ENCODE measurements around the gene CECR2. TPM values are rescaled to one million over a fixed set of nuclear protein-coding genes. Genes with fewer than 3 reads are reported as not detected.
A peak's percentile ranks its signal among the peaks of the same experiment; 100 is the strongest.
"Not testable (repeated sequence)": the region's sequence is repeated elsewhere in the genome, so short reads cannot be mapped to it uniquely, and the experiment has no call there.

CECR2 gene
- total RNA-seq, 2 donors from 2014 or later: 0.30 to 0.40 TPM

GRCh38 chr22:17562906-17563870 lies 193.9 kb downstream of the CECR2 start, which contains the start of gene SLC25A18:
Gene SLC25A18, plus strand, starts transcription at chr22:17563498. Its CDS starts 16,447 bp downstream, at chr22:17579945.
- TF ChIP-seq, protein P1, sequence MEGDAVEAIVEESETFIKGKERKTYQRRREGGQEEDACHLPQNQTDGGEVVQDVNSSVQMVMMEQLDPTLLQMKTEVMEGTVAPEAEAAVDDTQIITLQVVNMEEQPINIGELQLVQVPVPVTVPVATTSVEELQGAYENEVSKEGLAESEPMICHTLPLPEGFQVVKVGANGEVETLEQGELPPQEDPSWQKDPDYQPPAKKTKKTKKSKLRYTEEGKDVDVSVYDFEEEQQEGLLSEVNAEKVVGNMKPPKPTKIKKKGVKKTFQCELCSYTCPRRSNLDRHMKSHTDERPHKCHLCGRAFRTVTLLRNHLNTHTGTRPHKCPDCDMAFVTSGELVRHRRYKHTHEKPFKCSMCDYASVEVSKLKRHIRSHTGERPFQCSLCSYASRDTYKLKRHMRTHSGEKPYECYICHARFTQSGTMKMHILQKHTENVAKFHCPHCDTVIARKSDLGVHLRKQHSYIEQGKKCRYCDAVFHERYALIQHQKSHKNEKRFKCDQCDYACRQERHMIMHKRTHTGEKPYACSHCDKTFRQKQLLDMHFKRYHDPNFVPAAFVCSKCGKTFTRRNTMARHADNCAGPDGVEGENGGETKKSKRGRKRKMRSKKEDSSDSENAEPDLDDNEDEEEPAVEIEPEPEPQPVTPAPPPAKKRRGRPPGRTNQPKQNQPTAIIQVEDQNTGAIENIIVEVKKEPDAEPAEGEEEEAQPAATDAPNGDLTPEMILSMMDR (IDR thresholded peaks at IDR 0.05): no peak
- no peaks in the 10 kb centered on the region for H3K4me1 ChIP-seq
- H3K27ac ChIP-seq: no peak within 1 kb of the TSS
- no peak within 1 kb of the TSS for H3K9ac ChIP-seq (ENCODE audit: low read depth in 2 of 2, low read length in 2 of 2)
- intact Hi-C loops (cut with DNase I): no loop called here
- no peak for DNase-seq
- H3K27me3 ChIP-seq: no peaks in the 10 kb centered on the region
- no peaks in the 10 kb centered on the region for H3K36me3 ChIP-seq
- no peak within 1 kb of the TSS for H3K4me3 ChIP-seq
- no peaks in the 10 kb centered on the region for H3K9me3 ChIP-seq

- Histone ChIP-seq H3K36me3 (no peaks in the 10 kb centered on the region), H3K4me1 (no peaks in the 10 kb centered on the region), H3K27ac (no peak overlapping the region), H3K9me3 (no peaks in the 10 kb centered on the region), H3K9ac (ENCODE audit: low read depth in 2 of 2, low read length in 2 of 2) (no peak overlapping the region), H3K4me3 (no peak overlapping the region), H3K27me3 (no peaks in the 10 kb centered on the region)
- DNase-seq: no peak
- TF ChIP-seq, protein P1 (IDR thresholded peaks at IDR 0.05): no peak
- intact Hi-C loops (cut with DNase I): no loop called here
These were observed 194.7 kb downstream of the CECR2 start for GRCh38 chr22:17563936-17564391.

DNA sequence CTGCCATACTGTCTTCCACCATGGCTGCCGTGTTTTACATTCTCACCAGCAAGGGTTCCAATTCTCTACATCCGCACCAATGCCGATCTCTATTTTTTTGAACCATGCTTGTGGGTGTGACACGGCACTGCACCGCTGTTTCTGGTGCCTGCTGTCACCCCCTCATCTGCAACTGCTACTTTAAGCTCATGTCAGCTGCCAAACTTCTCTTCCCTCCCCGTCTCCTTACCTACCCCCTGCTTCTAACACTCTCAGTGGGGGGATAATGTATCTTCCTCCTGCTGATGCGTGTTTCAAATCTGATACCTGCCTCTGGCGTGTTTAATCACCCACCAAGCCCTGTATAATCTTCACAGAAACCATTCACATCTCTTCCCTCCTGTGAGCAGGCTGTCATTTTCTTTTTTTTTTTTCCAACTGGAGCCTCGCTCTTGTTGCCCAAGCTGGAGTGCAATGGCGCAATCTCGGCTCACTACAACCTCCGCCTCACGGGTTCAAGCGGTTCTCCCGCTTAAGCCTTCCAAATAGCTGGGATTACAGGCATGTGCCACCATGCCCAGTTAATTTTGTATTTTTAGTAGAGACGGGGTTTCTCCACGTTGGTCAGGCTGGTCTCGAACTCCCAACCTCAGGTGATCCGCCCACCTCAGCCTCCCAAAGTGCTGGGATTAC lies 196.9 kb downstream of the CECR2 start:
- H3K4me3 ChIP-seq; DNase-seq; H3K4me1 ChIP-seq; H3K27me3 ChIP-seq; intact Hi-C loops (cut with DNase I); H3K9me3 ChIP-seq; H3K27ac ChIP-seq; H3K36me3 ChIP-seq; H3K9ac ChIP-seq (ENCODE audit: low read depth in 2 of 2, low read length in 2 of 2): not testable (repeated sequence)

DNA sequence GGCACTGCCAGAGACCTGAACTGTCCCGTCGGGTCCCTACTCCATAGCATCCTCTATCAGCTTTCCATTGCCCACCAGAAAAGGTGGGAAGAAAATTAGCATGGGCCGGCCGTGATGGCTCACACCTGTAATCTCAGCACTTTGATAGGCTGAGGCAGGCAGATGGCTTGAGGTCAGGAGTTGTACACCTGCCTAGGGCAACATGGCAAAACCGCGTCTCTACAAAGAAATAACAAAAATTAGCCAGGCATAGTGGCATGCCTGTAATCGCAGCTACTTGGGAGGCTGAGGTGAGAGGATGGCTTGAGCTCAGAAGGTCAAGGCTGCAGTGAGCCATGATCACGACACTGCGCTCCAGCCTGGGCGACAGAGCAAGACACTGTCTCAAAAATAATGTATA lies 197.5 kb downstream of the CECR2 start:
- TF ChIP-seq, protein P1 (IDR thresholded peaks at IDR 0.05): no peak
- Histone ChIP-seq H3K4me3 (no peak overlapping the region), H3K36me3 (no peaks in the 10 kb centered on the region), H3K27me3 (no peaks in the 10 kb centered on the region), H3K27ac (no peak overlapping the region), H3K9ac (ENCODE audit: low read depth in 2 of 2, low read length in 2 of 2) (no peak overlapping the region), H3K4me1 (no peaks in the 10 kb centered on the region), H3K9me3 (no peaks in the 10 kb centered on the region)
- intact Hi-C loops (cut with DNase I): no loop called here
- no peak for DNase-seq

- intact Hi-C loops (cut with DNase I): no loop called here
- no peak for DNase-seq
- no peak overlapping the region for H3K9ac ChIP-seq (ENCODE audit: low read depth in 2 of 2, low read length in 2 of 2)
- H3K27me3 ChIP-seq: no peaks in the 10 kb centered on the region
- no peaks in the 10 kb centered on the region for H3K4me1 ChIP-seq
- no peaks in the 10 kb centered on the region for H3K36me3 ChIP-seq
- H3K9me3 ChIP-seq: no peaks in the 10 kb centered on the region
- H3K4me3 ChIP-seq: no peak overlapping the region
- TF ChIP-seq, protein P1 (IDR thresholded peaks at IDR 0.05): no peak
- H3K27ac ChIP-seq: peak overlapping the region; percentile 17
These were observed 200.8 kb downstream of the CECR2 start for GRCh38 chr22:17569971-17570511.
